ENCODE results near the gene AEBP1.

Gene AEBP1

DNA sequence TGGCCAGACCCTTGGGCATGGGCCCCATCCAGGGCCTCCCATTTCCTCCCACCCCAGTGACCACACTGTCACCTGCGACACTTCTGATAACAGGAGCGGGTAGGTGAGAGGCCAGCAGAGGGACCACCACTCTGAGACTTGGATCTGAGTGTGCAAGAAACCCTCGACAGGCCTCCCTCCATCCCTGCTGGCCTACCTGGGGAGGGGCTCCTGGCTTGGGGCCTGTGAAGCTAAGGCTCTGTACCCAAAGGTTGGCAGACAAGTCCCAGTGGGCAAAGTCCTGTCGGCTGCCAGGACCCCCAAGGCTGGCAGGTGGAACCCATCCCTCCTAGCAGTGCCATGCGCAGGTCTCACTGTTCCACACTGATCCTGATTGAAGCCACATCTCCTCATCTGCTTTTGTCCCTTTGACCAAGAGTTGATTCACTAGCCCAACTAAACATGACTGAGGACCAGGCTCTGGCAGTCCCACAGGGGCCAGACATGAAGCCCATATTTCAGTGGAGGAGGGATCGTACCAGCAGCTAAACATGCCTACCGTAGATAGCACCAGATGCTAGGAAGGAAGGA, 37.6 kb upstream of the AEBP1 start:
- DNase-seq (ENCODE audit: low spot score) = no peak

DNA sequence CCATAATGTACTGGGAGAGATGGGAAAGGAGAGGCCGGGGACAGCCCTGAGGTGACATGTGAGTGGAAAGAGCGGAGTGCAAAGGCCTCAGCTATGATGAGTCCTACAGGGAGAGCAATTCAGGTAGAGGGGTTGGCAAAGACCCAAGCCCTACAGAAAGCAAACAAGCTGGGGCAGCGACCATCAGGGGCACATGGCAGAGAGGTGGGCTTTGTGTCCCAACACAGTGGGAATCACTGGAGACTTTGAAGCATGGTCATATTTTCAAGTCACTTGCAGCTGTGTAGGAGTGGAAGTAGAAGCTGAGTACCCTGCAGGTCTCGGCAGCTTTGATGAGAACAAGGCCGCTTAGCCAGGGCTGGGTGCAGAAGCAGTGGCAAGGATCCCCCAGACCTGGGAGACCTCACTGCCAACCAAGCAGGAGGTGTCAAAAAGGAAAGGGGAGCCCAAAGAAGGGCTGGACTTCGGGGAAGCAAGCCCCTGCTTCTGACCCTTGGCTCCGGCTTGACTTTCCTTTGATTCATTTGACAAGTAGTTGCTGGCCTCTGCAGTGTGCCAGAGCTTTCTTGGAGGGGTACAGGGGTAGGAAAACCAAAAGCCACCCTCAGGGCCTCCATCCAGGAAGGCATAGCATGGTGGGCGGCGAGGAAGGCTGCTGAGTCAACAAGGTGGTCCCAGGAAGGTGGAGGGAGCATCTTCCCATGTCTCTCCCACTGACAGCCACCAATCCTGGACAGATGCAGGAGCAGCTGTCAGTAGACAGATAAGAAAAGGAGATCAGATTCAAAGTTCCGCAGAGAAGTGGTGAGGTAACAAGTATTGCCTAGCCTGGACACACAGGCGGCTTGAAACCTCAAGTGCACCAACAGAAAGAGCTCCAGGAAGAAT, 36.8 kb upstream of the AEBP1 start:
- no peak for DNase-seq (ENCODE audit: low spot score)

DNA sequence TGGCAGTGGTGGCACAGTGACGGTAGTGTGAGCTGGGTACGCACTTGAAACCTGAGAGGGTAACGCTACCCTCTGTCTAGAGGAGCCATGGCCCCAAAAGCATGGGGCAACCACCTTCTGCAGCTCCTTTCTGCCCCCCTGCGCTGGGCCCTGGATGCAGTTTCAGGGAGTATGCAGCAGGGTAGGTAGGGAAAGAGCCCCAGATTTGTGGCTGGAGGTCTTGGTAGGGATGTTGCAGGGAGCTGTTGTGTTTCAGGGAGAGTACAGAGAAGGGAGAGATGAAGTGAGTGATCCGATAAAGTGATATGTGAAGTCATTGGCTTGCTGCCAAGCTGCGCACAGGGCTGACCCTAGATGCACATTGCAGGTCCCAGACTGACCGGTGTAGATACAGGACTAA, 36.1 kb upstream of the AEBP1 start:
- DNase-seq (ENCODE audit: low spot score) = no peak

DNA sequence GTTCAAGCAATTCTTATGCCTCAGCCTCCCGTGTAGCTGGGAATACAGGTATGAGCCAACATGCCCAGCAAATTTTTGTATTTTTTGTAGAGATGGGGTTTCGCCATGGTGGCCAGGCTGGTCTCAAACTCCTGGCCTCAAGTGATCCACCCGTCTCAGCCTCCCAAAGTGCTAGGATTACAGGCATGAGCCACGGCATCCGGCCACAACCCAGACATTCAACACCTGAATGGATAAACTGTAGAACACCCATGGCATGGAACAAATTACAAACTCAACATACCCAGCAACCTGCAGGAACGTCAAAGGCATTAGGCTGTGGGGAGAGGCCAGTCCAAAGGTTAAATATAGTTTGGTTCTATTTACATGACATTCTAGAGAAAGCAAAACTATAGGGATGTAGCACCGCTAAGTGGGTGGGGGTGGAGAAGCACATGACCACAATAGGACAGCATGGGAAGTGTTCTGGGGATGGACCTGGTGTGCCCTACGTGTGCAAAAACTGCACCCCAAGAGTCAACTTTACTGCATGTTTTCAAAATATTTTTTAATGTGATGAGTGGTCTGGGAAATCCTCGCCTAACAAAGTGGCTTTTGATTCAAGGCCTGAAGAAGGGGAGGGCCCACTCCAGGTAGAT, 32.3 kb upstream of the AEBP1 start:
- no peak for DNase-seq (ENCODE audit: low spot score)

DNA sequence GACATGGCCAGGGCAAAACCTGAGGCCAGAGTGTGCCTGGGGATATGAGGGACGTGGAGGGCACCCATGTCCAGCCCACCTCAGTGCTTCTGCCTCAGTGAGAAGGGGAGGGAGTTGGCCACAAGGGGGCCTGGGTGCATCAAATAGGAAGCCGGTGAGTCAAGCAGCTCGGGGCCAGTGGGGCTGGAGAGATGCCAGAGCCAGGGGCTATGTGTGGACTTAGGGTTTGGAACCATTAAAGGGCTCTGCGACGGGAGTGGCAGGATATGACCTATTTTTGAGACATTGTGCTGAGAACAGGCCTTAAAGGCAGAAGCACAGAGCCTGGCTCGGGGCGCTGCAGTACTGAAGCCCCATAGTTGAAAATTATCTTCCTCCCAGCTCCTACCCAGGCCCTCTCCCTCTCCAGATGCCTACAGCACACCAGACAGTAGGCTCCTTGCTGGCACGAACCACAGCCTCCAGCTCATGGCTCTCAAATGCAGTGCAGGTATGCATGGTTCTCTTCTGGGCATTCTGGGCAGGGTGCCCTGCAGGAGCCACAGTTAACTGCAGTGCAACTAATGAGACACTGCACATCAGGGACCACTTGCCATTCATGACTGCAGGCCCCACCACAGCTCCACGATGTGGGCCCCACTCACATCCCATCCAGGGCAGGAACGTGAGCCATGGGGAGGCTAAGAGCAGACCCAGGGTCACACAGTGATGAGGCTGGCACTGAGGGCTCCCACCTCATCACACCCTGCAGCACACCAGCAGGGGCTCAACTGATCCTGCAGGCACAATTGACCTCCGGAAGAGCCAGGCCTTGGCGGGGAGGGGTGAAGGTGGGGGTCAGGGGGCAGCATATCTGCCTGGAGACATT, 31.5 kb upstream of the AEBP1 start:
- peak; percentile 78 for DNase-seq (ENCODE audit: low spot score)

DNA sequence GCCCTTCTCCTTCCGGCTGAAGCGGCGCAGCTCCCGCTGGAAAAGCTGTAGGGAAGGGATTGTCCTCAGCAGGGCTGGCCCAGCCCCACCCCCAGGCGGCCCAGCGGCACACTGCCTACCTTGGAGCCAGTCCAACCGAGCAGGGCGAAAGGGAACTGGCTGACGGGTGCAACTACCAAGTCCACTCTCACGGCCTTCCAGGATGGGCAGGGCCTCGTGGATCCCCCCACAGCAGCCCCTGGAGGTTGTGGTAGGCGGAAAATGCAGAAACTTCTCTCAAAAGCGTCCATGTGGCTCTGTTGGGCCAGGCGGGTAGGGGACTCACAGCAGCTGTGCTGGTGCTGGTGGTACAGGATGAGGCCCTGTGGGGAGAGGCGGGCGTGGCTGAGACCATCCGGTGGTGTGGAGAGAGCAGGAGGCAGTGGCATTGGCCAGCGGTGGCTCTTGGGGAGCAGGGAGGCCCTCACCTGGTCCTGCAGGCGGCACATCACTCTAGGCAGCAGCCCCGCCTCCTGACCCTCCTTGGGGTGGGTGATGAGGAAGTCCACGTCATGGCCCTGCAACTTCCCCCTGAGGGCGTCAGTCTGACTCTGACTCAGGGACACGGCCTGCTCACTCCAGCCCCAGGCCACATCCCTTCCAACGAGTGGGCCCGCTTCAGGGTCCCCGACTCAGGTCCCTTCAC, 30.3 kb upstream of the AEBP1 start:
- DNase-seq (ENCODE audit: low spot score) = no peak

DNA sequence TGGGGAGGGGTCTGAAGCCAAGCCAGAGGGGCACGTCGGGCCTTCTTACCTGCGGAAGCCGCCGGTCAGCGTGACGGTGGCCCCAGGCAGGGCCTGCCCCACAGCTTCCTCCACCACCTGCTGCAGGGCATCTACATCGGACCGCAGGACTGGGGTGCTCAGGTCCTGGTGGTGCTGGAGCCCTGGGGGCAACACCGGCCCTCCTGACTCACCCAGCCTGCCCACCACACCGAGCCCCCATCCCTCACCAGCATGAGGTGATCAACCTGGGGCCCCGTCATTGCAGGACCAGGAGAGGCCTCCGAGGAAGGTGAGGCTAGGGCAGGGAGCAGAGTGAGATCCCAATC, 29.8 kb upstream of the AEBP1 start:
- no peak for DNase-seq (ENCODE audit: low spot score)

DNA sequence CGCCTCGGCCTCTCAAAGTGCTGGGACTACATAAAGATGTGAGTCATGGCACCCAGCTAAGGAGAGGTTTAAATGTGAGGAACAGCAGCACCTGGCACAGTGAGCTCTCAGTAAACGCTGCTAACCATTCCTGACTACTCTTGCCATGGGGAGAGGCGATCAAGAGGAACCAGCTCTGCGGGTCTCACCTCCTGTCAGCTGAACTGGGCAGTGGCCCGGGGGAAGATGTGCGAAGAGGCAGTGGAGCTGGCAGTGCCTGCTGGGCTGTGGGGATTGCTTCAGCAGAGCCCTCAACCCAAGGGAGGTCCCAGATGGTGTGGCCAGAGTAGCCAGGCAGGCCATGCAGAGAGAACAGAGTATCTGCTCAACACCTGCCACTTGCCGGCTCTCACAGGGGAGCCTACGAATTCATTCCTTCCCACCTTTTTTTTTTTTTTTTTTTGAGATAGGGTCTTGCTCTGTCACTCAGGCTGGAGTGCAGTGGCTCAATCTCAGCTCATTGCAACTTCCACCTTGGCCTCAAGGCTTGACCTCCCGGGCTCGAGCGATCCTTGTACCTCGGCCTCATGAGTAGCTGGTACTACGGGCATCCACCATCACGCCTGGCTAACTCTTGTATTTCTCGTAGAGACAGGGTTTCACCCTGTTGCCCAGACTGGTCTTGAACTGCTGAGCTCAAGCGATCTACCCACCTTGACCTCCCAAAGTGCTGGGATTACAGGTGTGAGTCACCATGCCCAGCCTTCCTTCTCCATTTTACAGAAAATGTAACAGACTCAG, 28.7 kb upstream of the AEBP1 start:
- DNase-seq (ENCODE audit: low spot score) = no peak

DNA sequence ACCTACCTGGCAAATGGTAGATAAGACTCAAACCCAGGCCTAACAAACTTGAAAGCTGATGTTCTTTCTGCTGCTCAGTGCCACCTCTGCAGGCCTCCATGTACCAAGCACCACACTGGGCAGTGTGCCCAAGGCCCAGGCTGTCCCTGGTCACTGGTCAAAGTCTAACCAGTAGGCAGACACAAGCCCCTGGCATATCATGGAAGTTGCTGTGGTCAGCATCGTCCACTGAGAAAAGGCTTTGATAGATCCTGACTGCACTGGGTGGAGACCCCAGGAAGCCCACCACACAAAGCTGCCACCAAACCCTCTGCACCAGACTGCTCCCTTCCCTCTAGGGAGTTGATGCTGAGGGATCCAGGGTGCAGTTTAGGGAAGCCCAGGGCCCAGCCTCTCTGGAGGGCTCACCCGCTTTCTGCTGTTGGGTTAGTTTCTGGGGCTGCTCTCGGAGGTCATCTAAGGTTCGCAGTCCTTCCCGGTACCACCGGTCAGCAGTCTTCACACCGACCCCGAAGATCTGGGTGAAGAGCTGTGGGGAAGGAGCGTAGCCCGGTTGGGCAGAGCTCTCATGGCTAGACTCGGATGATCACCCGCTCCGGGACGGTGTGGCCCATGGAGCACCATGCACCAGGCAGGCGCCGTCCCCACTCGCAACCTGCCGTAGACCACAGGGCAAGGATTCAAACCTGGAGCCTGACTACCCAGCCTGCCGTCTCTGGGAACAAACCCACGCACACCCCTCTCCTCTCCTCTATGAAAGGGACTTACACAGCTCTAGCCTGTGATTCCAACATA, 27.8 kb upstream of the AEBP1 start:
- no peak for DNase-seq (ENCODE audit: low spot score)

DNA sequence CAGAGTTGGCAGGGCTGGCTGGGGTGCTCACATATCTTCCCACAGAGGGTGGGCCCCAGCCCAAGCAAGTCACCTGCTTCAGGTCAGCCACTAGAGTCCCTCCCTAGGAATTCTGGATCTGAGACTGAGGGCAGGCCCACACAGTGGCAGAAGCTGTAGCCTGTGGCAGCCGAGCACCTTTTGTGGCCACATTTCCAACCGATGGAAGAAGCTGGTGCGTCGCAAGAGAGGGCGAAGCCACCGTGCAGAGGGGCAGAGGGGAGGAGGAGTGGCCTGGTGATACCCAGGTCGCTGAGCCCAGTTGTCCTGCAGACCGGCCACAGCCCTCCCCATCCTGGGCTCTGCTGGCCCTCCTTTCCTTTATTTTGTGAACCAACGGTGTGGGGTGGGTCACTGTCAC, 27.1 kb upstream of the AEBP1 start:
- DNase-seq (ENCODE audit: low spot score) = no peak

DNA sequence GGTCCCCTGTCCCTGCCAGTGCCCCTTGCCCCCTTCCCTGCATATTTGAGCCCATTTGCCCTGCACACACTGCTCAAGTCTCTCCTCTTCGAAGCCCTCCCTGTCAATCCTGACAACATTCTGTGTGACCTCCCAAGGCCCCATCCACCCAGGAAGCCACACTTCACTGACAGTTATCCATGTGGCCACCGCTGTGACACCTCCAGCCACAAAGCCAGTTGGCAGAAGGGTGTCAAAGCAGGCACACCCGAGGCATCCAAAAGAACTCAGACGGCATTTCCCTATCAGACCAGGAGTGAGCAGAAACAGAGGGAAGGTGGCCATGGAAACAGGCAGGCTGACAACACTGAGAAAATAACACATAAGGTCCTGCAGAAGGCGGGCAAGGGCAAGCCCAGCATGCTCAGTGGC, 26.5 kb upstream of the AEBP1 start:
- DNase-seq (ENCODE audit: low spot score) = no peak

DNA sequence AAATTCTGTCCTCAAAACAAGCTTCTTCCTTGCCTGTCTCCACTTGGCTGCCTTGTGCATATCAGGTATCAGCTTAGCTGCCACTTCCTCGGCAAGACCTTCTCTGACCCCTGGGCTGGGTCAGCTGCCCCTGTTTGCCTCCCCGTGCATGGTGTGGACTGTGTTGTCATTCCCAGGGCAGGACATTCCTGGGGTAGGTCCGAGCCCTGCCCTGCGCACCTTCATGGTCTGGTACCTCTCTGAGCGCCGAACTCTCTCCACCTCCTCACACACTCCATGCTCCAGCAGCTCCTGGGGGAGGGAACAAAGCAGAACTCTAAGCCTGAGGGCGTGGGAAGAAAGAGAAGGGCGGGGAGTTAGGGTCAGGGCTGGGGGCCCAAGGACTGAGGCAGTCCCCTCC, 25.6 kb upstream of the AEBP1 start:
- no peak for DNase-seq (ENCODE audit: low spot score)

DNA sequence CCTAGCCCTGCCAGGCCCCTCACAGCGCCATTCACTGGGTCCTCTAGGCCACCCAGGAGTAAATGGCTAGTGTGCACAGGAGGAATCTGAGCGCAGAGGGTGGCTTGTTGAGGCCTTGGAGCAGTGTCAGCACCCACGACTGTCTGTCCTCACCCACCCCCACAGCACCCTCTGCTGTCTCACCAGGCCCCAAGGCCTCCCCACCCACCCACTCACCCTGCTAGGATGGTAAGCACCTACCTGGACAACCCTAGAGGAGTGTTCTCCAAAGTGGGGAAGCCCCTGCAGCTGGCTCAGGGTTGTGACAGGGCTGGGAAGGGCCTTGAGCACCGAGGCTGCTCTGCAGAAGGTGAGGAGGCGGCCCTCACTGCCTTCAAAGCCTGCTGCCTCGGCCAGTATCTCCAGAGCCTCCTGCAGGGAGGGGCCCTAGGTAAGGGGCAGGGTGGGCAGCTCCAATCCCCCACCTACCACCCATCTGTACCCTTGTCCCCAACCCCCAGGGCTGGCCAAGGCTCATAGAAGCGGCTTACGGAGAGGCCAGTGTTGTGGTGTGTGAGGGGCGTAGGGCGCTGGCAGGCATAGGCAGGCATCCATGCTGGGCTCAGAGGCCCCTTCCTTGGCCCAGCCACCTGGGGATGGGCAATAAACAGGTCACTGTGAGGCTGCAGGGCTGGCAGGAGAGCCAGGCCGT, 24.7 kb upstream of the AEBP1 start:
- DNase-seq (ENCODE audit: low spot score) = no peak

DNA sequence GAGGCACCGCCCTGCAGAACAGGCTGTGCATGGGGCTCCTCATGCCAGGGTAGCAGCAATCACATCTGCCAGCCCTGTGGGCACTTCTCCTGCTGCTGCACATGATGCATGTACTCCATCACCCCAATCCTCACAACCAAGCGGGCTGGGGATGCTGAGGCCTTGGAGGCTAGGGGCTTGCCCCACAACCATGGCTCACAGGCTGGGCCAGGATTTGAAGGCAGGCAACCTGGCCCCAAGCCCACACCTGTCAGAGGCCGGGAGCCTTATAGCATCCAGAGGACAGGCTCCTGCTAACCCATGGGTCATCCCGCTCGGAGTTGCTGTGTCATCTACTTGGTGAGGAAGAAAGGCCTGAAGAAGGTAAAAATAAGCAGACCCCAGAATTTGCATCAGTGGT, 24.0 kb upstream of the AEBP1 start:
- DNase-seq (ENCODE audit: low spot score) = no peak

DNA sequence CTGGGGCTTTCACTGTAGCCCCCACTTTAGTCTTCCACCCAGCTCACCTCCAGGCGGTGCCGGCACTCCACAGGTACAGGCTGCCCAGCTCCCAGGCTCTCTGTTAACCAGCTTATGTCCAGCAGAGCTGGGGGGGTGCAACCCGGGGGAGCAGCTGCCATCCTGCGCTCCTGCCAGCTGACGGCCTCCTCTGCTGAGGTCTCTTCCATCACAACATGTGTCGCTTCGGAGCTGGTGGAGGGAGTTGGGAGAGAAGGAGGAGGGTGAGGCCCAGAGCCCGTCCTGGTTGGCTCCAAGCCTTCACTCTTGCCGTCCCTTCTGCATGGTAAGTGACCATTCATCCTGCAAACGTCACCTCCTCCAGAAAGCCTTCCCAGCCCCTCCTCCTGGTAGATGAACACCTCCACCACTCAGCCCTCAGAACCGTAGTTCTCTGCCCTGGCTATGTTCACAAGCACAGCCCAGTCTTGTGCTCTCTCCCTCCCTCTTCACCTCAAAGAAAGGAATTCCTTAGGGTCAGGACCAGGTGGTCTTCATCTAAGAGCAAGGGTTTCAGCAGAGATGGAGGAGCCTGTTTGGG, 23.4 kb upstream of the AEBP1 start:
- no peak for DNase-seq (ENCODE audit: low spot score)

DNA sequence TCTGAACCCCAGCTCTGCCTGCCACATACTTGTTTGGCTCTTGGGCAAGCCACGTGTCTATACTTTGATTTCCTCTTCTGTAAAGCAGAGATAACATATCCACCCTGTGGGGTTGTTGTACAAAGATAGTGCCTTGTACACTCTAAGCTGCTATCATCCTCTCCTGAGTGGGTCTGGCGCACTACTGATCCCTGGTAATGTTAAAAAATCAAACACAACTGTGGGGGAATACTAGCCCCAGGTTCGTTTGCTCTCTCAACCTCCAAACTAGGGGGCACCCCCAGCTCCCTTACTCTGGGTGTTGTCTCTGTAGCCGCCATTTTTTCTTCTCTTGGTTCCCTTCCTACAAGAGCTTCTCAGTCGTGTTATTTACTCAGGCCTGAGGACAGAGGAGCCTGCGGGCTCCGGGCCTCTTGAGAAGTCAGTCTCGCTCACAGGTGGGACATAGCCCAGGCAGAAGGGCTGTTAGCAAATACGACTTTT, 22.8 kb upstream of the AEBP1 start:
- no peak for DNase-seq (ENCODE audit: low spot score)

DNA sequence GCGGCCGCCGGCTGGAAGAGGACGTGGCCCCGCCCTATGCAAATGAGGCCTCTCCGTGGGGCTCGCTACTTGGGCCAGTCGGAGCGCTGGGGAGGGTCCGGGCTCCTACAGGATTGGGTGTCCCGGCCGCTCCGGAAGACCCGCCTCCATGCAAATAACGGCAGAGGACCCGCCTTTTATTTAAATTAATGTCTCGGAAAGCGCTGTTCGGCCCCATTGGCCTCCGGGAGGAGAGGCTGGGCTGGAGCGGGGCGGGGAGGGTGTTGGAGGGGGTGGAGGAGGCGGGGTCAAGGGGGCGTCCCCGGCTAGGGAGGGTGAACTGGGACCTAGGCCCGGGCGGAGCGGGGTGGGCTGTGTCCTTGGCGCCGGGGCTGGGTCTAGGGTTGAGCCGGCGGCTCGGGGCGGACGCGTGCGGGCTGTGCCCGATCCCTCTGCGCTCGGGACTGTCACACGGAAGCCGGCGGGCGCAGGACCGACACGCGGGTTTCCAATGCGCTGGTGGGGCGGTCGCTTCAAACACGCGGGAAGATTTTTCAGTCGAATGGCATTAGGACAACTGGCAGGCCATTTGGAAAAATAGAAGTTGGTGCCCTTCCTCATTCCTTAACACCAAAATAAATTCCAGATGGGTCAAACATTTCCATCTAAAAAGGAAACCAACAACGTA, 21.5 kb upstream of the AEBP1 start:
- DNase-seq (ENCODE audit: low spot score) = peak; percentile 97

DNA sequence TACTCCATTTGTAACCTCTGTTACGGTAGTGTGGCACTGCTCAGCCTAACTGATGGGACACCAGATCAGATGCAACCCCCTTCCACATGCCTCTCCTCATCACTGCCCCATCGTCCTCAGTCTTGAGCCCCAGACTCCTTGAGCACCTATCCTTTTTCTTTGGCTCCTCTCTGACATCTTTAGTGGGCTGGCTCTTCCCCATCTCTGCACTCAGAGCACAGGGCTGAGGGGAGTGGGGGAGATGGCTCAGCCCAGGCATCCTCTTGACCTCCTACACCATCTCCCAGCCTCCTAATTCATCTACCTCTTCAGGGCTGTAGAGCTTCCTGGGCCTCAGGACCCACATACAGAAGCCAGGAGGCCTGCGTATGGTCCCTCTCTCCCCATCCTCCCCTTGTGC, 20.3 kb upstream of the AEBP1 start:
- no peak for DNase-seq (ENCODE audit: low spot score)

DNA sequence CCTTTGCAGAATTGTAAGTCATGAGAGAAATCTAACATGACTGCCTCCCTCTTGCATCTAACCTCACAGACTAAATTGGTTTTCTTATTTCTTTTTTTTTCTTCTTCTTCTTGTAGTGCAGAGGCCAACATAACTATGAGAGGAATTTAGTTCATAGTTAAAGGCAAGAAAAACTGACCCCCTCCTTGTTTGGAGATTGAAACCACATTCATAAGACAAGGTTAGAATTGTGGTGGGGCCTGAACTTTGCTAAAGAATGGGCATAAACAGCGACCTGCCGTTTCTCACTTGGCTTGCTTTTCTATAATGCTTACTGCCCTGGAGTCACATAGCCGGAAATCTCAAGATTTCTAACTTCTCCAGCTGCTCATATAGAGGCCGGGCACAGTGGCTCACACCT, 19.4 kb upstream of the AEBP1 start:
- no peak for DNase-seq (ENCODE audit: low spot score)

All from D341Med (cell line).